C4-2B (cell line): Measurements from ENCODE around the gene RNASET2.

ENCODE experiments used
- CTCF ChIP-seq: fragments of 450-650 bp; conservative IDR thresholded peaks from 2 replicates; pipeline ENCODE4 v1.5.1; 2017; ENCODE audit warnings: mild to moderate bottlenecking
- ZFX ChIP-seq: fragments of 450-650 bp; IDR thresholded peaks from 2 replicates; pipeline ENCODE4 v1.6.1; 2017

GRCh38 chr6:166933396-166933795 lies 23.0 kb downstream of the RNASET2 start:
- TF ChIP-seq CTCF (no peak), ZFX (no peak)
